NCI-H1436 treated with DMSO at 0.1 percent for 48 hours (cell line): Measurements from ENCODE around the gene CRADD.
"Not testable (repeated sequence)": the region's sequence is repeated elsewhere in the genome, so short reads cannot be mapped to it uniquely, and the experiment has no call there.

Experiments
- DNase-seq: peaks from one replicate; lab custom pipeline; 2025; lab: John Stamatoyannopoulos, UW

Gene CRADD

GRCh38 chr12:93677195-93678064 is at the start of gene CRADD:
CRADD (plus strand) TSS chr12:93677375.
- peak; percentile 93 for DNase-seq

- no peak for DNase-seq
Measured at GRCh38 chr12:93632383-93632782, 44.8 kb upstream of the CRADD start.

GRCh38 chr12:93634416-93634815 is 42.8 kb upstream of the CRADD start:
- no peak for DNase-seq

- no peak for DNase-seq
Measured at GRCh38 chr12:93636708-93637107, 40.5 kb upstream of the CRADD start.

GRCh38 chr12:93638095-93638494 is 39.1 kb upstream of the CRADD start:
- no peak for DNase-seq

GRCh38 chr12:93638954-93639353 is 38.2 kb upstream of the CRADD start:
- DNase-seq: no peak

- no peak for DNase-seq
Measured at GRCh38 chr12:93639406-93639805, 37.8 kb upstream of the CRADD start.

GRCh38 chr12:93641380-93641779 is 35.8 kb upstream of the CRADD start:
- DNase-seq: not testable (repeated sequence)

GRCh38 chr12:93642751-93643150 is 34.4 kb upstream of the CRADD start:
- no peak for DNase-seq

- DNase-seq: no peak
Measured at GRCh38 chr12:93645702-93646101, 31.5 kb upstream of the CRADD start.

- no peak for DNase-seq
Measured at GRCh38 chr12:93650626-93651025, 26.5 kb upstream of the CRADD start.

- DNase-seq: no peak
Measured at GRCh38 chr12:93653079-93653478, 24.1 kb upstream of the CRADD start.

- DNase-seq: no peak
Measured at GRCh38 chr12:93653712-93654111, 23.5 kb upstream of the CRADD start.

GRCh38 chr12:93654421-93654820 is 22.8 kb upstream of the CRADD start:
- DNase-seq: no peak

- no peak for DNase-seq
Measured at GRCh38 chr12:93657071-93657470, 20.1 kb upstream of the CRADD start.

GRCh38 chr12:93661021-93661420 is 16.2 kb upstream of the CRADD start:
- no peak for DNase-seq

GRCh38 chr12:93663006-93663728 is 14.0 kb upstream of the CRADD start:
- DNase-seq: no peak

- DNase-seq: no peak
Measured at GRCh38 chr12:93663729-93664084, 13.5 kb upstream of the CRADD start.

- no peak for DNase-seq
Measured at GRCh38 chr12:93664573-93665138, 12.5 kb upstream of the CRADD start.

GRCh38 chr12:93667672-93668071 is 9.5 kb upstream of the CRADD start:
- no peak for DNase-seq

- DNase-seq: no peak
Measured at GRCh38 chr12:93668919-93669418, 8.2 kb upstream of the CRADD start.

GRCh38 chr12:93669452-93669851 is 7.7 kb upstream of the CRADD start:
- DNase-seq: no peak

- DNase-seq: no peak
Measured at GRCh38 chr12:93670104-93670503, 7.1 kb upstream of the CRADD start.
